Measurements from ENCODE around the gene MYADM.
"Not testable (repeated sequence)": the region's sequence is repeated elsewhere in the genome, so short reads cannot be mapped to it uniquely, and the experiment has no call there.

Gene MYADM

DNA sequence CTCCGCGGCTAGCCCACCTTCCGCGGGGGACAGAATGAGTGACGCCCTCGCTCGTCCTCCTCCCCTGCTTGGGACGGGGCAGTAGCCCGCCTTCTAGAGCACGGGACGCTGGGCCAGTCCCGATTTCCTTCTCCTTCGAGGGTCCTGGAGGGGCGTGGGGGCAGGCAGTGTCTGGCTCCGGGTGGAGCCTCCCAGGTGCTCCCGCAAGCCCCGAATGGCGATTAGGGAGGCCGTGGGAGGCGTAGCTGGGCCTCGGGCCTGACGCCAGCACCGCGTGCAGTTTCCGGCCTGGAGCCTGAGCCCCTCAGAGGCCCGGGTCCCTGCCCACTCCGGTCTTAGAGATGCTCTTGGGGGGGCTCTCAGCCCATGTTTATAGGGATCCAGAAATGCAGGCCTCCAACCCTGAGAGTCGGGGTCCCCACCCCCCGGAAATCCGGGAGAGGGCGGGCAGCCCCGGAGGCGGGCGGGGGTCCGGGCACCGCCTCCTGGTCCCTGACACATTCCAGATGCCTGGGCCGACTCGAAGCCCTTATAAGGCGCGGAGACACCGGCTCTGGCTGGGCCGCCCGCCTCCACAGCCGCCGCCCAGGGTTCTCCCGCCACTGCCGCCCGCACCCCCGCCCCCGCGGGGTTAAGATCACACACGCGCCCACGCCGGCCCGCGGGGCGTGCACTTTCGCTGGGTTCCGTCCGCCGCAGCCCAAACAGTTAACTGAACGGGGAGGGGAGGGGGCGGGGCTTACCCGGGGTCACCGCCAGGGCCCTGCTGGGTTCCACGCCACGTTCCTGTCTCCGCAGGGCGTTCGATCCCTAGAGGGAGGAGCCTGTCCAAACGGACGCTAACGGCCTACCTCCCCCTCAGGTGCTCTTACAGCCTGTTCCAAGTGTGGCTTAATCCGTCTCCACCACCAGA lies 1.5 kb downstream of the MYADM start:
- DNase-seq: peak; percentile 85

- not testable (repeated sequence) for DNase-seq
Measured at GRCh38 chr19:53869805-53870484, 2.3 kb downstream of the MYADM start.

DNA sequence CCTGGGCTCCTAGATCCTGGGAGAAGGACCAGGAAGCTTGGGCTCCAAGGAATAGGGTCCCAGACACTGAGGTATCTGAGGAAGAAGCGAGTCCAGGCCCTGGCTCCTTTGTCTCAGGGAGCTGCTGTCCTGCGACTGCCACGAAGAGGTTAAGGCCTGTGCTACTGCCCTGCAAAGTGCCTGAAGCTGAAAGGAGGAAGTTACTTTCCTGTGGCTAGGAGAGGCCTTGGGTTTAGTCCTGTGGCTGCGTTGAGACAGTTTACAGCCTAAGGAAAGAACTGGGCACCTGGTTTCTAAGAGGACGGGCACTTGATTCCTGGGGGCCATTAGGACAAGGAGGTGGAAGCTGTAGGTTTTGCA lies 2.8 kb downstream of the MYADM start:
- DNase-seq: peak; percentile 74

DNA sequence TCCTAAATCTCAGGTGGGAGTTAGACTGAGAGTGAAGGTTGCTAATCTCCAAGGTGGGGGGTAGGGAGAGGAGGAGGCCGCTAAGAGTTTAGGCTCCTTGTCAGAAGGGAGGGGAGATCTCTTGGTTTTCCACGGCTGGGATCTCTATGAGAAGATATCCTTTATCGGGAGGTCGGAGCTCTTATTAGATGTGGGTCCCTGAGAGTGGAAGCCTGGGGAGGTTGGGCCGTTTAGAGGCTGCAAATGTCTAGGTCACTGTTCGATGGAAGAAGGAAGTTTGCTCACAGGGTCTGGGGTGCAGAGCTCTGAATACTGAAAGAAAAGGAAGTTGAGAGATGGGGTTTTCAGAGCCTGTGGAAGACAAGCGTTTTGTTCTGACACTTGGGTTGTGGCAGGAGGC lies 3.8 kb downstream of the MYADM start:
- DNase-seq: peak; percentile 65

DNA sequence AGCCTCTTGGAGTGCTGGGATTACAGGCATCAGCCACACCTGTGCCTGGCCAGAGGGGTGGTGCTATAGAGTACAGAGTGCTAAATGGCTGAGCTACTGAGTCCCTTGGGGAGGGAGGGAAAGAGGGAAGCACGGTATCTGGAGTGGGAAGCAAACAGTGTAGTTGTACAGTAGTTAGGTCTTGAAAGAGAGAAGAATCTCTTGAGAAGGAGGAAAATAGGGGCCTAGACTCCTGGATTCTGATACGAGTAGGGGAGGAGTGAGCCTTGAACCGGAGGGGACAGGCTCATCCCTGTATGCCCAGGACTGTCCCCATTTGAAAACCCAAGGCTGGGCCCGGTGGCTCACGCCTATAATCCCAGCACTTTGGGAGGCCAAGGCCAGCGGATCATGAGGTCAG lies 5.1 kb downstream of the MYADM start:
- DNase-seq: no peak

DNA sequence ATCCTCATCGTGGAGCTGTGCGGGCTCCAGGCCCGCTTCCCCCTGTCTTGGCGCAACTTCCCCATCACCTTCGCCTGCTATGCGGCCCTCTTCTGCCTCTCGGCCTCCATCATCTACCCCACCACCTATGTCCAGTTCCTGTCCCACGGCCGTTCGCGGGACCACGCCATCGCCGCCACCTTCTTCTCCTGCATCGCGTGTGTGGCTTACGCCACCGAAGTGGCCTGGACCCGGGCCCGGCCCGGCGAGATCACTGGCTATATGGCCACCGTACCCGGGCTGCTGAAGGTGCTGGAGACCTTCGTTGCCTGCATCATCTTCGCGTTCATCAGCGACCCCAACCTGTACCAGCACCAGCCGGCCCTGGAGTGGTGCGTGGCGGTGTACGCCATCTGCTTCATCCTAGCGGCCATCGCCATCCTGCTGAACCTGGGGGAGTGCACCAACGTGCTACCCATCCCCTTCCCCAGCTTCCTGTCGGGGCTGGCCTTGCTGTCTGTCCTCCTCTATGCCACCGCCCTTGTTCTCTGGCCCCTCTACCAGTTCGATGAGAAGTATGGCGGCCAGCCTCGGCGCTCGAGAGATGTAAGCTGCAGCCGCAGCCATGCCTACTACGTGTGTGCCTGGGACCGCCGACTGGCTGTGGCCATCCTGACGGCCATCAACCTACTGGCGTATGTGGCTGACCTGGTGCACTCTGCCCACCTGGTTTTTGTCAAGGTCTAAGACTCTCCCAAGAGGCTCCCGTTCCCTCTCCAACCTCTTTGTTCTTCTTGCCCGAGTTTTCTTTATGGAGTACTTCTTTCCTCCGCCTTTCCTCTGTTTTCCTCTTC lies 6.3 kb downstream of the MYADM start:
- DNase-seq: no peak

- no peak for DNase-seq
Measured at GRCh38 chr19:53874606-53874990, 6.9 kb downstream of the MYADM start.

DNA sequence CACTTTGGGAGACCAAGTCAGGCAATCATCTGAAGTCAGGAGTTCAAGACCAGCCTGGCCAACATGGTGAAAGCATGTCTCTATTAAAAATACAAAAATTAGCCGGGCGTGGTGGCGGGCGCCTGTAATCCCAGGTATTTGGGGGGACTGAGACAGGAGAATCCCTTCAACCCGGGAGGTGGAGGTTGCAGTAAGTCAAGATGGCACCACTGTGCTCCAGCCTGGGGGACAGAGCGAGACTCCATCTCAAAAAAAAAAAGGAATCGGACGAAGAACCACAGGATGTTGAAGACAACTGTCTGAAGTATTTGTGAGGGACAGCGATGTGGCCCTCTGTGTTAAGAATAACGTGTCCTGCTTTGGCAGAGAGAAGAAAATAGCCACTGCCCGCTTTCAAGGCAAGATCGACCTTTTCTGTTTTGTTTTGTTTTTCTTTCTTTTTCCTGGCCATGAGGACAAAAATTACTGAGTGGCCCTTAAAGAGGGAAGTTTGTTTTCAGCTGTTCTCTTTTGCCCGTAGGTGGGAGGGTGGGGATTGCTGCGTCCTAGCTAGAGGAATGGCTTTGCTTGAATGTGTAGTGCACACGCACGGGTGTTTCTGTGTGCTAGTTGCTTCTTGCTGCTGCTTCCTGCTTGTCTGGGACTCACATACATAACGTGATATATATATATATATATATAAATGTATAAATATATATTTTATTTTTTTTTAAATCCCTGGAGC lies 8.1 kb downstream of the MYADM start:
- peak; percentile 40 for DNase-seq

DNA sequence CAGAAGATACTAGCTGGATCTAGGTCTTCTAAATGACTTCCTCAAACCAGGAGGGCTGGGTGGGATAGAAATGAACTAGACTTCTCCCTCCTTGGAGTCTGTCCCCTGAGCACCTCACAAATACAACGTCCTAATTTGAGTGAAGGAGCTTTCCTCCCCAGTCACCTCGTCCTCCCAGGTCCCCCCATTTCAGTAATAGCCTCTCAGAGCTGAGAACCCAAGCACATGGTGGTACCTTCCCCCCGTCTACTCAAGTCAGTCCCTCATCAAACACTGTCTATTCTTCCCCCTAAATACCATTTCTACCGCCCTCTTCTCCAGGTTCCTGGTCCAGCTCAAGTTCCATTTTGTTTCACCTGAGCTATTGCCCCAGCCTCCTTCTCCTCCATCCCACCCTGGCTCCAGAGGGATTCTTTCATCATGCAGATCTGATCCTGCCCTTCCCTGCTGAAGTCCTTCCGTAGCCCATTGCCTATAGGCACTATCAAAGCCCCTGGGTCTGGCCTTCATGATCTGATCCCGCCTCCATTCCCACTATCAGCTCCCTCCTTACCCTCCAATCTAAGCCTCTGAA lies 9.1 kb downstream of the MYADM start:
- no peak for DNase-seq

DNA sequence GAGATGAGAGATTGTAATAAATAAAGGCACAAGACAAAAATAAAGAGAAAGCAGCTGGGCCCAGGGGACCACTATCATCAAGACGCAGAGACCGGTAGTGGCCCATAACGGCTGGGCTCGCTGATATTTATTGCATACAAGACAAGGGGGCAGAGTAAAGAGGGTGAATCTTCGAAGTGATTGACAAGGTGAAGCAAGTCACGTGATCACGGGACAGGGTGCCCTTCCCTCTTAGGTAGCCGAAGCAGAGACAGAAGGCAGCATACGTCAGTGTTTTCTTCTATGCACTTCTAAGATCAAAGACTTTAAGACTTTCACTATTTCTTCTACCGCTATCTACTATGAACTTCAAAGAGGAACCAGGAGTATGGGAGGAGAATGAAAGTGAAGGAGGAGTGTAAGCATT lies 9.7 kb downstream of the MYADM start:
- DNase-seq: no peak

DNA sequence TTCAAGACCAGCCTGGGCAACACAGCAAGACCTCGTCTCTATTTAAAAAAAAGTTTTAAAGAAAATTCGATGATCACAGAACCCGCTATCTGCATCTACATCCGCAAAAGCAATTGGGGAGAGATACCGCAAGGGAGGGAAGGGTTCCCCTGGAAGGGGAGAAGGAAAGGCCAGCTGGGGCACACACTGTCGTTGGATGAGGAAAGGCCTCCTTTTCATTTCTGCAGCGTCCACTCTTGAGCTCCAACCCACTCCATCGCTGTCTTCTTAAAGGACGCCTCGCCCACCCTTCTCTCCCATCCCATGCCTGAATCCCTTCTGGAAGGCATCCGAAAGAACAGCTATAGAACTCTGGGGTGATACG lies 11.1 kb downstream of the MYADM start:
- DNase-seq: no peak

- peak; percentile 86 for DNase-seq
Measured at GRCh38 chr19:53879140-53880081, 11.7 kb downstream of the MYADM start.

DNA sequence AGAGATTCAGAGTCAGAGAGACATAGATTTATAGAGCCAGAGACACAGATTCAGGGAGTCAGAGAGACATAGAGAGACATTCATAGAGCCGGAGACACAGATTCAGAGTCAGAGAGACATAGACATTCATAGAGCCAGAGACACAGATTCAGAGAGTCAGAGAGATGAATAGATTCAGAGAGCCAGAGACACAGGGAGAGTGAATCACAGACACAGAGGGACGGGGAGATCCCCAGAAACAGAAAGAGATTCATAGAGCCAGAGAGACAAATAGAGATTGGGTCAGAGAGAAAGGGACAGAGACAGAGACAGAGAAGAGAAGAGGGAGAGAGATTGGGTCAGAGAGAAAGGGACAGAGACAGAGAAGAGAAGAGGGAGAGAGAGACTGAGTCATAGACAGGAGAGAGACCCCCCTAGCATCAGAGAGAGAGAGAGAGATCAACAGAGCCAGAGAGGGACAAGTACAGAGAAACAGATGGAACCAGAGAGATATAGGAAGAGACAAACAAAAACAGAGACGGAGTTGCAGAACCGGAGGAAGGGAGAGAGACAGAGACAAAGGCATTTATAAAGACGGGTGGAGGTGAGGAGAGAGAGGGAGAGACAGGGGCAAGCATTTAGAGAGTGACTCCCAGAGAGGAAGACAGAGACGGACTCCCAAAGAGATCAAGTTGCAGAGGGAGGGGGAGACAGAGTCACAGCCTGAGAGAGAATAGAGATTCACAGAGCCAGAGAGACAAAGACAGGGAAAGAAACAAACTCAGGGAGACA lies 13.2 kb downstream of the MYADM start:
- peak; percentile 37 for DNase-seq

DNA sequence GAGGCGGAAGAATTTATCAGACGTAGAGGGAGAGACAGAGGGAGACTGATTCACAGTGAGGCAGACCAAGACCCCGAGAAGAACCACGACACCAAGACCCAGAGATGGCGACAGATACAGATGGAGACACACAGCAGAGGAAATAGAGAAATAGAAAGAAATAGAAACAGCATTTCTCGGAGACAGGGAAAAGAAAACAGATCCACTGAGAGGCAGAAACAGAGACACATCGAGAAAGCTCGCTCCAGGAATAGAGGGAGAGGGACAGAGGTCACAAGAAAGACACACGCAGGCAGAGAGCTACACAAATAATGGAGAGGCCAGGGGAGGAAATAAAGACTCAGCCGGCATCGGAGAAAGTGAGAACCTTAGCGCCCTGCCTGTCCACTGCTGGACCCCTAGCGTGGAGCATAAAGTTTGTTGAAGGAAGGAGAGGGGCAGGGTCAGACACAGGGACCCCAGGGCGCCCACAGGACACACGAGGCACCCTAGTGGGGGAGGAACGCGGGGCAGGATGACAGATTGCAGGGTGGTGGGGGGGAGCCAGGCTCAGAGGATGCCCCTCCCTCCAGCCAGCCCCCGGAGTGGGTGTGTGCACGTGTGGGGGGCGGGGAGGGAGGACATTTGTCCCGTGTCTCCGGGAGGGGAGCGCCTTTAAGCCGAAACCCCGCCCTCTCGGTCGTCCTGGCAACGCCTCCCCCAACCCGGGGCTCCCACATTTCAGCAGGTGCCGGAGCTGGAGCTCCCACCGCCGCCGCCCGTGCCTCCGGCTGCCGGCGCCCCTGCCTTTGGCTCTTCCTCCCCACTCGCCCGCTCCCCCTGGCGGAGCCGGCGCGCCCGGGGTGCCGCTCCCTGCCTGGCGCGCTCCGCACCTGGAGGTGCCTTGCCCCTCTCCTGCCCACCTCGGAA lies 14.1 kb downstream of the MYADM start, which contains the start of gene PRKCG:
TSS of gene PRKCG (plus strand) at position 716 of the 909 bp plus-strand sequence. CDS start 298 bp downstream, outside the sequence.
- DNase-seq: peak; percentile 37

- no peak for DNase-seq
Measured at GRCh38 chr19:53882391-53883050, 14.8 kb downstream of the MYADM start.

- DNase-seq: no peak
Measured at GRCh38 chr19:53883231-53883661, 15.6 kb downstream of the MYADM start.

DNA sequence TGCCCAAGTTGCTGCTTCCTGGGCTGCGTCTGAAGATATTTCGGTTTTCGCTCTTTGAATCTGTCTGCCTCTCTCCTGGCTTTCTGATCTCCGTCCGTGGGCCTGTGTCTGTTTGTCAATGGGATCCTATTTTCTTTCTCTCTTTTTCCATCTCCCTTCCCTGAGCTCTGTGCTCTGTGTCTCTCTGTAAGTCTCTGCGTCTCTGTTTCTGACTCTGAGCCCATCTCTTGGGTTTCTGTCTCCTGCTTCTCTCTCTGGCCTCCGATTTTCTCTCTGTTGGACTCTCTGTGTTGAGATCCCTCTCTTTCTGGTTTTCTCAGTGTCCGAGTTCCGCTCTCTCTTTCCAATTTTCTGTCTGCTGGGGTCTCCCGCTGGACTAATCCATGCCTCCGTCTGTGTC lies 16.1 kb downstream of the MYADM start:
- DNase-seq: no peak

DNA sequence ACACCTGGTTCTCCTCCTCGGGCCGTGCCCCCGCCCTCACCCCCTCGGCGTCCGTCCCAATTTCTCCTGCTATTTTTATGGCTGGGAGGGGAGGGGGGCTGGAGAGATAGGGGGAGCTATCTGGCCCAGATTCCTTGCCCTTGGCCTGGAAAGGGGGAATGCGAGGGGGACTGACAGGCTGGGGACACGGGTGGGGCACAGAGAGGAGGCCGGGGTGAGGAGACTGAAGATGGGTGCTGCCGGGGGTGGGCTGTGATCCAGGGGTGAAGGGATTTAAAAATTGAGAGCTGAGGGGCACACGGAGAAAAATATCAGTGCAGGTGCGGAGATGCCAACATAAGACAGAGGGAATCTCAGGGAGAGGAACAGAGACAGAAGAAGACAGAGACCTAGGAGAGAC lies 16.6 kb downstream of the MYADM start:
- DNase-seq: no peak

DNA sequence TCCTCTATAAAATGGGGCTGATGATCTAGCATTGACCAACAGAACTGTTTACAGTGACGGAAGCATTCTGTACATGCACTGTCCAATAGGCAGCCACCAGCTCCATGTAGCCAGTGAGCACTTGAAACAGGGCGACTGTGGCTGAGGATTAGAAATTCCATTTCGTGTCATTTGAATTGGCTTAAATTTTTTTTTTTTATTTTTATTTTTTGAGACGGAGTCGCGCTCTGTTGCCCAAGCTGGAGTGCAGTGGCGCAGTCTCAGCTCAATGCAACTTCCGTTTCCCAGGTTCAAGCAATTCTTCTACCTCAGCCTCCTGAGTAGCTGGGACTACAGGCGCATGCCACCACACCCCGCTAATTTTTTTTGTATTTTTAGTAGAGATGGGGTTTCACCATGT lies 17.4 kb downstream of the MYADM start:
- no peak for DNase-seq
